Nephron progenitor cell (in vitro differentiated cells): ENCODE data around the gene CPSF2.

Source experiments
- DNase-seq: peaks from one replicate; pipeline ENCODE4 v3.0.0; 2021
- H3K27ac Mint-ChIP-seq: 2 replicates; pipeline ENCODE4 v1.8.0; 2021; ENCODE audit warnings: mild to moderate bottlenecking, moderate library complexity, mixed read lengths
- H3K27me3 Mint-ChIP-seq: 2 replicates; pipeline ENCODE4 v1.8.0; 2021; ENCODE audit warnings: mild to moderate bottlenecking, low read depth, mixed read lengths; ENCODE audit not compliant: poor library complexity
- H3K36me3 Mint-ChIP-seq: 2 replicates; pipeline ENCODE4 v1.8.0; 2021; ENCODE audit warnings: low read depth, mixed read lengths
- H3K4me1 Mint-ChIP-seq: 2 replicates; pipeline ENCODE4 v1.8.0; 2021; ENCODE audit warnings: mixed read lengths
- H3K4me3 Mint-ChIP-seq: 2 replicates; pipeline ENCODE4 v1.8.0; 2021; ENCODE audit warnings: mild to moderate bottlenecking, moderate library complexity, mixed read lengths
- H3K9me3 Mint-ChIP-seq: 2 replicates; pipeline ENCODE4 v1.8.0; 2021; ENCODE audit warnings: mild to moderate bottlenecking, moderate library complexity, mixed read lengths
- CTCF ChIP-seq: fragments of 200-600 bp; sonication (generic); IDR thresholded peaks from 2 replicates; pipeline ENCODE4 v1.5.0; 2021; ENCODE audit warnings: antibody characterized with exemption

CPSF2 gene

DNA sequence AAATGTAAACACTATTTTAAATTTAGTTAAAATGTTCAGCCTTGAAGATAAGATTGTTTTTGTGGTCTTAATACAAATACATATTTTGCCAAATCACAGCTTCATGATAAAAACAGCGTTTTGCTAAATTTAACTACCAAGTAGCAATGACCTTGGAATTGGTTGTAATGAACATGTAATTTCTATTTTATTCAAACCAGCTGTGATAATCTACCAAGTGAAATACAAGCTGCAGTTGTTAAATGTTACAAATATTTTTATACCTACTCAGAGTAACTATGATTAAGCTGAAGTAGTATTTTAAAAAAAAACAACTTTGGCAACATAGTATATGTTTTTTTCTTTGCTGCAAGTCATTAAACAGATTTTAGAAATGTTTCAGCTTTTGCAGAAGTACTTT, 96.2 kb downstream of the CPSF2 start:
- H3K27ac Mint-ChIP-seq, result no peak overlapping the region
- H3K27me3 Mint-ChIP-seq, result peaks cover 13% of the 10 kb centered on the region
- H3K9me3 Mint-ChIP-seq, result peaks cover 6% of the 10 kb centered on the region
- DNase-seq, result no peak
- no peaks in the 10 kb centered on the region for H3K4me1 Mint-ChIP-seq
- TF ChIP-seq CTCF, result no peak
- no peaks in the 10 kb centered on the region for H3K36me3 Mint-ChIP-seq
- no peak overlapping the region for H3K4me3 Mint-ChIP-seq
